Caco-2 (cell line): ENCODE results near the gene SPOCK2. TPM values are rescaled to one million over a fixed set of nuclear protein-coding genes. Genes with fewer than 3 reads are reported as not detected.

ENCODE experiments used
- BruUV-seq: library from RNA; stranded (reverse); fragments of 400-500 nt; replicated peaks from 2 replicates; lab custom pipeline; 2021; lab: Mats Ljungman, UMichigan
- CTCF ChIA-PET: fragments of 300-600 bp; sonication (Branson Sonifier 250); formaldehyde crosslinking; loops from one replicate; lab custom pipeline; 2022; ENCODE audit warnings: antibody characterized with exemption; lab: Charles Lee
- POLR2A ChIA-PET: fragments of 300-600 bp; sonication (Branson Sonifier 250); formaldehyde crosslinking; loops from one replicate; lab custom pipeline; 2022; ENCODE audit warnings: antibody characterized with exemption; lab: Charles Lee
- DNase-seq, 2 experiments: peaks; one replicate each; pipeline versions ENCODE4 v3.0.0 to v3.0.0-alpha.2; 2020 to 2022
- H3K27me3 ChIP-seq: replicated peaks from 2 replicates; pipeline ENCODE4 v1.6.0; 2011; ENCODE audit warnings: low read length; ENCODE audit not compliant: control insufficient read depth, insufficient read depth
- H3K36me3 ChIP-seq: 2 replicates; pipeline ENCODE4 v1.5.1; 2011; ENCODE audit warnings: low read length; ENCODE audit not compliant: control insufficient read depth, insufficient read depth
- H3K4me1 ChIP-seq: fragments of 250-450 bp; sonication (Bioruptor Pico); 2 replicates; pipeline ENCODE4 v1.5.1; 2020; ENCODE audit warnings: mild to moderate bottlenecking
- H3K4me3 ChIP-seq: 2 replicates; pipeline ENCODE4 v1.5.1; 2011; ENCODE audit warnings: low read depth, mild to moderate bottlenecking, control low read depth, low read length
- H3K9me3 ChIP-seq: fragments of 250-450 bp; sonication (Bioruptor Pico); 2 replicates; pipeline ENCODE4 v1.5.1; 2020; ENCODE audit warnings: mild to moderate bottlenecking, moderate library complexity
- H3K27ac Mint-ChIP-seq: one replicate; pipeline ENCODE4 v1.8.0; 2022; ENCODE audit warnings: mixed read lengths; ENCODE audit not compliant: unreplicated experiment
- H3K27me3 Mint-ChIP-seq: one replicate; pipeline ENCODE4 v1.8.0; 2022; ENCODE audit warnings: mixed read lengths; ENCODE audit not compliant: insufficient read depth, unreplicated experiment
- H3K36me3 Mint-ChIP-seq: one replicate; pipeline ENCODE4 v1.8.0; 2022; ENCODE audit warnings: mild to moderate bottlenecking, mixed read lengths; ENCODE audit not compliant: insufficient read depth, unreplicated experiment
- H3K4me1 Mint-ChIP-seq: one replicate; pipeline ENCODE4 v1.8.0; 2022; ENCODE audit warnings: low read depth, mixed read lengths; ENCODE audit not compliant: unreplicated experiment
- H3K4me3 Mint-ChIP-seq: one replicate; pipeline ENCODE4 v1.8.0; 2022; ENCODE audit warnings: mild to moderate bottlenecking, moderate library complexity, mixed read lengths; ENCODE audit not compliant: unreplicated experiment
- H3K9me3 Mint-ChIP-seq: one replicate; pipeline ENCODE4 v1.8.0; 2022; ENCODE audit warnings: mixed read lengths; ENCODE audit not compliant: unreplicated experiment
- CTCF ChIP-seq, 2 experiments: fragments of 200-600 bp in 1 of 2; IDR thresholded peaks; 1 replicate in 1 of 2; 2 replicates in 1 of 2; pipeline versions ENCODE4 v1.5.1 to v1.8.0; 2011 to 2022; ENCODE audit warnings: antibody characterized with exemption in 1 of 2, control low read depth in 1 of 2, inconsistent platforms in 1 of 2, low read depth in 1 of 2, low read length in 1 of 2, mild to moderate bottlenecking in 1 of 2, moderate library complexity in 1 of 2; ENCODE audit not compliant: insufficient read depth in 1 of 2, severe bottlenecking in 1 of 2, unreplicated experiment in 1 of 2
- intact Hi-C: fragments of 100-400 bp; cut with micrococcal nuclease; formaldehyde crosslinking; loops from one replicate; pipeline ENCODE4 v1.10.0; 2022; ENCODE audit not compliant: unreplicated experiment
- total RNA-seq: library from RNA; stranded (reverse); gene quantifications from 2 replicates; pipeline ENCODE4 v1.2.3, GENCODE V29; 2022

The SPOCK2 gene
- total RNA-seq, 1 experiment from 2014 or later: 1.6 TPM

- Mint-ChIP-seq H3K4me3 (no peak overlapping the region), H3K9me3 (peaks cover 7% of the 10 kb centered on the region), H3K27me3 (no peaks in the 10 kb centered on the region), H3K4me1 (peaks cover 13% of the 10 kb centered on the region), H3K36me3 (peaks cover 11% of the 10 kb centered on the region), H3K27ac (no peak overlapping the region)
- peaks cover 2% of the 10 kb centered on the region for H3K36me3 ChIP-seq
- H3K4me3 ChIP-seq: no peak overlapping the region
- DNase-seq: no peak
- intact Hi-C loops: loop anchor here (5.0 kb wide), 2 partner anchors 47 to 63 kb away; no protein-coding TSS in a partner anchor
- ChIA-PET CTCF (interaction anchor here (2.0 to 2.4 kb wide), 2 partner anchors 76 to 204 kb away, joined by 13 to 23 read pairs; no protein-coding TSS in a partner anchor), POLR2A (no interaction called here)
- H3K9me3 ChIP-seq: 0 out of 2 replicates have a peak, but pooled peaks cover 4% of the 10 kb centered on the region
- H3K27me3 ChIP-seq: no peaks in the 10 kb centered on the region
- no peak for TF ChIP-seq CTCF (IDR thresholded peaks at IDR 0.05; ENCODE audit: insufficient read depth in 1 of 2, low read depth in 1 of 2, low read length in 1 of 2, severe bottlenecking in 1 of 2, unreplicated experiment in 1 of 2)
- peaks cover 7% of the 10 kb centered on the region; the same call in 1 of the 2 replicates for H3K4me1 ChIP-seq
- no TSS peak for BruUV-seq
Observed at GRCh38 chr10:72124989-72125388, 36.6 kb upstream of the SPOCK2 start.

- Mint-ChIP-seq H3K4me3 (no peak overlapping the region), H3K27me3 (no peaks in the 10 kb centered on the region), H3K4me1 (peaks cover 13% of the 10 kb centered on the region), H3K36me3 (peaks cover 16% of the 10 kb centered on the region), H3K27ac (no peak overlapping the region), H3K9me3 (peaks cover 7% of the 10 kb centered on the region)
- DNase-seq: no peak
- TF ChIP-seq CTCF (IDR thresholded peaks at IDR 0.05; ENCODE audit: insufficient read depth in 1 of 2, low read depth in 1 of 2, low read length in 1 of 2, severe bottlenecking in 1 of 2, unreplicated experiment in 1 of 2): no peak
- H3K9me3 ChIP-seq: 0 out of 2 replicates have a peak, but pooled peaks cover 4% of the 10 kb centered on the region
- no peaks in the 10 kb centered on the region for H3K27me3 ChIP-seq
- POLR2A ChIA-PET: no interaction called here
- BruUV-seq: no TSS peak
- intact Hi-C loops: no loop called here
- no peak overlapping the region for H3K4me3 ChIP-seq
- CTCF ChIA-PET: interaction anchor here (1.2 kb wide), 1 partner anchor 76 kb away, joined by 4 read pairs; no protein-coding TSS in a partner anchor
- peaks cover 2% of the 10 kb centered on the region; the same call in 1 of the 2 replicates for H3K36me3 ChIP-seq
- H3K4me1 ChIP-seq: peaks cover 7% of the 10 kb centered on the region; the same call in 1 of the 2 replicates
Observed at GRCh38 chr10:72124381-72124780, 36.0 kb upstream of the SPOCK2 start.

- no peaks in the 10 kb centered on the region for H3K27me3 ChIP-seq
- H3K4me1 Mint-ChIP-seq: peaks cover 13% of the 10 kb centered on the region
- POLR2A ChIA-PET: no interaction called here
- no peaks in the 10 kb centered on the region for H3K27me3 Mint-ChIP-seq
- CTCF ChIA-PET: interaction anchor here (1.2 kb wide), 1 partner anchor 75 kb away, joined by 4 read pairs; no protein-coding TSS in a partner anchor
- 0 out of 2 replicates have a peak, but pooled peaks cover 4% of the 10 kb centered on the region for H3K9me3 ChIP-seq
- TF ChIP-seq CTCF (IDR thresholded peaks at IDR 0.05; ENCODE audit: insufficient read depth in 1 of 2, low read depth in 1 of 2, low read length in 1 of 2, severe bottlenecking in 1 of 2, unreplicated experiment in 1 of 2): no peak
- BruUV-seq: no TSS peak
- H3K4me1 ChIP-seq: peaks cover 7% of the 10 kb centered on the region; the same call in 1 of the 2 replicates
- no peak overlapping the region for H3K4me3 Mint-ChIP-seq
- H3K4me3 ChIP-seq: no peak overlapping the region
- intact Hi-C loops: no loop called here
- peaks cover 2% of the 10 kb centered on the region; the same call in 1 of the 2 replicates for H3K36me3 ChIP-seq
- H3K36me3 Mint-ChIP-seq: peaks cover 18% of the 10 kb centered on the region
- H3K9me3 Mint-ChIP-seq: peaks cover 7% of the 10 kb centered on the region
- H3K27ac Mint-ChIP-seq: no peak overlapping the region
- no peak for DNase-seq
Observed at GRCh38 chr10:72123616-72124015, 35.3 kb upstream of the SPOCK2 start.
